Liver (tissue), 9 donors: ENCODE results near the gene UBR3. TPM values are rescaled to one million over a fixed set of nuclear protein-coding genes. Genes with fewer than 3 reads are reported as not detected.

Experiments
- DNase-seq: peaks from one replicate; pipeline ENCODE4 v3.0.0-alpha.2; 2017; ENCODE audit warnings: low spot score
- H3K27ac ChIP-seq, 2 donors: one replicate each; pipeline ENCODE4 v1.7.0; 2013; ENCODE audit warnings: inconsistent platforms in 2 of 2, low read length in 2 of 2, control low read depth in 1 of 2, low read depth in 1 of 2, mild to moderate bottlenecking in 1 of 2
- H3K27me3 ChIP-seq, 4 donors: one replicate each; pipeline versions ENCODE4 v1.6.1 to v1.7.0; 2013; ENCODE audit warnings: low read length in 3 of 4, inconsistent platforms in 1 of 4, mild to moderate bottlenecking in 1 of 4, moderate library complexity in 1 of 4; ENCODE audit not compliant: control insufficient read depth in 4 of 4, insufficient read depth in 4 of 4
- H3K36me3 ChIP-seq, 4 donors: one replicate each; pipeline versions ENCODE4 v1.6.1 to v1.7.0; 2013; ENCODE audit warnings: low read length in 3 of 4, mild to moderate bottlenecking in 3 of 4, low read depth in 1 of 4, moderate library complexity in 1 of 4; ENCODE audit not compliant: control insufficient read depth in 4 of 4, insufficient read depth in 3 of 4
- H3K4me1 ChIP-seq, 4 donors: one replicate each; pipeline versions ENCODE4 v1.6.1 to v1.7.0; 2013; ENCODE audit warnings: low read length in 3 of 4, mild to moderate bottlenecking in 3 of 4, moderate library complexity in 1 of 4; ENCODE audit not compliant: control insufficient read depth in 4 of 4, insufficient read depth in 4 of 4
- H3K4me3 ChIP-seq, 3 donors: one replicate each; pipeline versions ENCODE4 v1.6.1 to v1.7.0; 2013; ENCODE audit warnings: low read length in 3 of 3, control low read depth in 1 of 3, low read depth in 1 of 3, mild to moderate bottlenecking in 1 of 3
- H3K9ac ChIP-seq, 2 donors: one replicate each; pipeline ENCODE4 v1.7.0; 2013; ENCODE audit warnings: low read length in 2 of 2, mild to moderate bottlenecking in 2 of 2, moderate library complexity in 2 of 2, control low read depth in 1 of 2, low read depth in 1 of 2
- H3K9me3 ChIP-seq, 4 donors: one replicate each; pipeline versions ENCODE4 v1.6.1 to v1.7.0; 2013; ENCODE audit warnings: low read length in 3 of 4; ENCODE audit not compliant: control insufficient read depth in 4 of 4
- CTCF ChIP-seq: fragments of 150-350 bp; IDR thresholded peaks from 2 replicates; pipeline ENCODE4 v1.5.1; 2017; ENCODE audit warnings: improper control_type of control experiment, low read depth, low read length; ENCODE audit not compliant: missing input control
- EGR1 ChIP-seq, 2 donors: IDR thresholded peaks; 2 replicates each; pipeline ENCODE4 v1.6.1; 2016 to 2018; ENCODE audit warnings: antibody characterized with exemption in 2 of 2, low read depth in 2 of 2
- FOXA1 ChIP-seq: IDR thresholded peaks from 2 replicates; pipeline ENCODE4 v1.6.1; 2016; ENCODE audit warnings: antibody characterized with exemption
- FOXA2 ChIP-seq: IDR thresholded peaks from 2 replicates; pipeline ENCODE4 v1.6.1; 2016; ENCODE audit warnings: antibody characterized with exemption
- GABPA ChIP-seq, 2 donors: IDR thresholded peaks in 1 of 2; conservative IDR thresholded peaks in 1 of 2; 2 replicates each; pipeline ENCODE4 v1.6.1; 2016; ENCODE audit warnings: antibody characterized with exemption in 2 of 2, mild to moderate bottlenecking in 1 of 2, moderate library complexity in 1 of 2
- HNF4A ChIP-seq, 2 donors: conservative IDR thresholded peaks; 2 replicates each; pipeline ENCODE4 v1.6.1; 2016; ENCODE audit warnings: antibody characterized with exemption in 2 of 2, mild to moderate bottlenecking in 2 of 2
- HNF4G ChIP-seq: IDR thresholded peaks from 2 replicates; pipeline ENCODE4 v1.6.1; 2016; ENCODE audit warnings: antibody characterized with exemption
- JUND ChIP-seq, 2 donors: IDR thresholded peaks; 2 replicates each; pipeline ENCODE4 v1.6.1; 2016; ENCODE audit warnings: antibody characterized with exemption in 2 of 2
- MAX ChIP-seq: IDR thresholded peaks from 2 replicates; pipeline ENCODE4 v1.6.1; 2016; ENCODE audit warnings: antibody characterized with exemption
- NR2F2 ChIP-seq: IDR thresholded peaks from 2 replicates; pipeline ENCODE4 v1.6.1; 2016; ENCODE audit warnings: antibody characterized with exemption
- RAD21 ChIP-seq, 2 donors: IDR thresholded peaks; 2 replicates each; pipeline ENCODE4 v1.6.1; 2016; ENCODE audit warnings: antibody characterized with exemption in 2 of 2, mild to moderate bottlenecking in 2 of 2
- REST ChIP-seq: IDR thresholded peaks from 2 replicates; pipeline ENCODE4 v1.6.1; 2016; ENCODE audit warnings: antibody characterized with exemption, mild to moderate bottlenecking
- RXRA ChIP-seq, 2 donors: IDR thresholded peaks; 2 replicates each; pipeline ENCODE4 v1.6.1; 2017 to 2018; ENCODE audit warnings: antibody characterized with exemption in 2 of 2, mild to moderate bottlenecking in 1 of 2
- SP1 ChIP-seq: IDR thresholded peaks from 2 replicates; pipeline ENCODE4 v1.6.1; 2018; ENCODE audit warnings: antibody characterized with exemption, mild to moderate bottlenecking
- TAF1 ChIP-seq: conservative IDR thresholded peaks from 2 replicates; pipeline ENCODE4 v1.6.1; 2016; ENCODE audit warnings: antibody characterized with exemption, mild to moderate bottlenecking
- YY1 ChIP-seq: IDR thresholded peaks from 2 replicates; pipeline ENCODE4 v1.6.1; 2016; ENCODE audit warnings: antibody characterized with exemption, mild to moderate bottlenecking
- ZBTB33 ChIP-seq: IDR thresholded peaks from 2 replicates; pipeline ENCODE4 v1.6.1; 2016; ENCODE audit warnings: antibody characterized with exemption
- WGBS: extraction: QIAGEN DNeasy Blood & Tissue Kit; methylation state at CpG from one replicate; pipeline ENCODE4 v1.1.7; 2013; 5-methylcytosine and 5-hydroxymethylcytosine counted together
- polyA plus RNA-seq, 2 donors: library from polyadenylated mRNA; stranded (reverse) in 1 of 2; unstranded in 1 of 2; fragments of 200-250 nt in 1 of 2; fragments of >200 nt in 1 of 2; fragmentation: Nextera tagmentation in 1 of 2; extraction: Ambion mirVana in 1 of 2; gene quantifications; one replicate each; pipeline versions ENCODE4 v1.2.1 to v1.2.3, GENCODE V29; 2013 to 2015
- total RNA-seq, 2 donors: library from RNA; depleted of rRNA; stranded (reverse); fragments of >200 nt; gene quantifications; one replicate each; pipeline ENCODE4 v1.2.3, GENCODE V29; 2014
- donor health status: healthy.
- donor health status: healthy.
- donor health status: healthy.
- donor health status: healthy.
- donor health status: healthy.

UBR3 gene
- total and polyA plus RNA-seq, 4 donors = 8.5 to 69.4 (median 28.4) TPM

GRCh38 chr2:170087413-170087793 is 260.1 kb downstream of the UBR3 start:
- H3K27me3 ChIP-seq = no peaks in the 10 kb centered on the region
- no peaks in the 10 kb centered on the region for H3K36me3 ChIP-seq
- TF ChIP-seq JUND (IDR thresholded peaks at IDR 0.05) = no peak
- TF ChIP-seq FOXA1 = no peak
- no peak for TF ChIP-seq RXRA (IDR thresholded peaks at IDR 0.05)
- no peak for TF ChIP-seq CTCF
- no peak for TF ChIP-seq HNF4A (conservative IDR thresholded peaks at IDR 0.05)
- no peak for TF ChIP-seq MAX
- no peak for TF ChIP-seq TAF1
- TF ChIP-seq ZBTB33 = no peak
- TF ChIP-seq NR2F2 = no peak
- TF ChIP-seq RAD21 (IDR thresholded peaks at IDR 0.05) = no peak
- no peak for TF ChIP-seq FOXA2
- TF ChIP-seq HNF4G = no peak
- no peak for TF ChIP-seq EGR1 (IDR thresholded peaks at IDR 0.05; ENCODE audit: low read depth in 2 of 2)
- no peak for TF ChIP-seq SP1
- no peak for TF ChIP-seq REST
- TF ChIP-seq YY1 = no peak
- TF ChIP-seq GABPA (IDR thresholded peaks at IDR 0.05 in 1 of 2, conservative IDR thresholded peaks at IDR 0.05 in 1 of 2) = no peak
- no peaks in the 10 kb centered on the region for H3K9me3 ChIP-seq
- H3K9ac ChIP-seq = no peak overlapping the region
- no peak overlapping the region for H3K27ac ChIP-seq
- WGBS = 94% methylated on average over 2 of the region's 2 CpGs
- DNase-seq = no peak
- H3K4me3 ChIP-seq = no peak overlapping the region
- H3K4me1 ChIP-seq = no peaks in the 10 kb centered on the region

GRCh38 chr2:170088776-170089175 is 261.5 kb downstream of the UBR3 start:
- H3K27ac ChIP-seq = no peak overlapping the region
- WGBS = 85% methylated on average over 5 of the region's 5 CpGs
- no peaks in the 10 kb centered on the region for H3K27me3 ChIP-seq
- H3K36me3 ChIP-seq = no peaks in the 10 kb centered on the region
- no peak for DNase-seq
- no peaks in the 10 kb centered on the region for H3K9me3 ChIP-seq
- H3K4me1 ChIP-seq = no peaks in the 10 kb centered on the region
- no peak overlapping the region for H3K4me3 ChIP-seq
- no peak overlapping the region for H3K9ac ChIP-seq
- TF ChIP-seq ZBTB33 (no peak), EGR1 (IDR thresholded peaks at IDR 0.05; ENCODE audit: low read depth in 2 of 2) (no peak), NR2F2 (no peak), HNF4G (no peak), TAF1 (no peak), JUND (IDR thresholded peaks at IDR 0.05) (no peak), YY1 (no peak), REST (no peak), CTCF (no peak)
